HG03575 (cell line): ENCODE measurements around the gene GLYR1.
"Not testable (repeated sequence)": the region's sequence is repeated elsewhere in the genome, so short reads cannot be mapped to it uniquely, and the experiment has no call there.

Experiments used
- ATAC-seq: cut with Tn5 transposase; IDR thresholded peaks from one replicate; pipeline ENCODE4 v1.9.1; 2021; ENCODE audit not compliant: unreplicated experiment, insufficient number of reproducible peaks, low FRiP score; ENCODE audit errors: extremely low read depth

GLYR1 gene

DNA sequence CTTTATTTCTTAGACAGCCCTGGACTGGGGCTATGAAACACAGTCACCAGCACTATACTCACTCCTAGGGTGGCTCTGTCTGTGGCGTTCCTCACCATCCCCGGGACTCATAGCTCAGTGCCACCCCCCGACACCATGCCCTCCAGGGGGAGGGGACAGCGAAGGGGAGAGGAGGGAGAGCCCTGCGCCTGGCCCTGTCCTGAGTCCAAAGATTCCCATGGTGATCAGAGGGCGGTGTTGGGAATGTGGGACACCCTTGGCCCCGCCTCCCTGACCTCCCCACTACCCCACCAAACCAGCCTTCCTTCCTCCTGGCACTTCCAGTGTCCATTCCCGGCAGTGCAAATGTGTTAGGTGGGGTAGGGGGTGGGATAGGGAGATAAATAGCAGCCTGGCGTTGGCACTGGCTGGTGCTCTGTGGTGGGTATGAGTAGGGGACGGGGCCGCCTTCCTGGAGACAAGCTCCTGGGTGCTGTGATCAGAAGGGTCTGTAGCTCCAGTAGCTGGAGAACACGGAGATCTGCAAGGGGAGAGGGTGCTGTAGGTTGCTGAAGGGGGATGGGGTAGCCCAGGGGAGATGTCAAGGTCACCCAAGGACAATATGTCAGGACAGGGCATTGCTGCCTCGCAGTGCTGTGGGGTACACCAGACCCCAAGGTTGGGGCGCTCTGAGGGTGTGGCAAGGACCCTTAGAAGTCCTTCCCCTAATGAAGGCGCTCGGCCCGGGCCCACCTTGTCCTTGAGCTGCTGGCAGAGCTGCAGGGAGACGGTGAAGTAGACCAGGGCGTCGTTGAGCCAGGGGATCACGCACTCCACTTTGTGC lies 49.9 kb downstream of the GLYR1 start:
- ATAC-seq: no peak

DNA sequence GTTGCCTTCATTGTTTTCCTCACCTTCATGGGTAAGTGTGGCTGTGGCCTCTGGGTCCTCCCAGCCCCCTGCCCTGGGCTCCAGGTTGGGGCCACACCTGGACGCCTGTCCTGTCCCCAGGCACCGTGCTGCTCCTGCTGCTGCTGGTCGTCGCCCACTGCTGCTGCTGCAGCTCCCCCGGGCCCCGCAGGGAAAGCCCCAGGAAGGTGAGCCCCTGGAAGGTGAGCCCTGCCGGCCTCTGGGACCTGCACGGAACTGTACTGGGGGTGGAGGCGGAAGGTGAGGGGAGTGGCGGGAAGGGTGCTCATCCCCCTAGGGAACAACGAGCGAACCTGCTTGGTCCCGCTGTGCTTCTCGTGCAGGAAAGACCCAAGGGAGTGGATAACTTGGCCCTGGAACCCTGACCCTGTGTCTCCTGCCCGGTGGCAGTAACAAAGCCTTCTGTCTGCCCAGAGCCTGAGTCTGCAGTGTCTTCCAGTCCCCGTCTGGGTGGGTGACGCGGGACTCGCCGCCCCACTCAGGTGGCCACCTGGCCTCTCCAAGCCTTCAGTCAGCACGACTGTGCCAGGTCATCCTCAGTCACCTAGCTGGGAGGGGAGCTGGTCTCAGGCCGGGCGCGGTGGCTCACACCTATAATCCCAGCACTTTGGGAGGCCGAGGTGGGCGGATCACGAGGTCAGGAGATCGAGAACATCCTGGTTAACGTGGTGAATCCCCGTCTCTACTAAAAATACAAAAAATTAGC lies 51.1 kb downstream of the GLYR1 start:
- ATAC-seq: no peak

DNA sequence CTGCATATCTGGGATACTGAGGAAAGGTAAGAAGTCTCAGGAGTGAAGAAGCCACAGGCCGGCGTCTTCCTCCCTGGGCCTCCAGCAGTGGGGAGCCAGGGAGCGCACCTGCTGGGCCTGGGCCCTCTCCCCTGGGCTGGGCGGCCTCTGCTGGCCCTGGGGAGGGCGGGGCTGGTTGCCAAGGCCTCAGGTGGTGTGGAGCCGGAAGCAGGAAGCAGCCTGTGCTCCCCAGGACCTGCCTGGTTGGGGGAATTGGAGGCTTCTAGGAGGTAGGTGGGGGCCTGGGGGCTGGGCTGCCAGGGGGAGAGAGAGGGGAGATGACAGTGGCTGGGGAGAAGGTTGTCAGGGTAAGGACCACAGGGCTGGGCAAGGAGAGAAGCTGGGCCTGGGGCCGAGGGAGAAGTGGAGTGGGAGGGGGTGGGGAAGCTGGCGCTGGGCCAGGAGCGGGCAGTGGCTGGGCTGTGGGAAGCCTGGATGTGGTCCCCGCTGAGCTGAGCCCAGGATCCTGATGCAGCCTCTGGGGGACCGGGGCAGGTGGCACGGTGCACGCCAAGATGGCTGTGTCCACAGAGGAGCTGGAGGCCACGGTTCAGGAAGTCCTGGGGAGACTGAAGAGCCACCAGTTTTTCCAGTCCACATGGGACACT lies 51.8 kb downstream of the GLYR1 start, which contains the start of gene SMIM22:
Gene SMIM22 (plus strand): TSS at position 189 of the 647 bp plus-strand sequence. CDS start 366 bp downstream, at position 555.
- ATAC-seq: no peak

DNA sequence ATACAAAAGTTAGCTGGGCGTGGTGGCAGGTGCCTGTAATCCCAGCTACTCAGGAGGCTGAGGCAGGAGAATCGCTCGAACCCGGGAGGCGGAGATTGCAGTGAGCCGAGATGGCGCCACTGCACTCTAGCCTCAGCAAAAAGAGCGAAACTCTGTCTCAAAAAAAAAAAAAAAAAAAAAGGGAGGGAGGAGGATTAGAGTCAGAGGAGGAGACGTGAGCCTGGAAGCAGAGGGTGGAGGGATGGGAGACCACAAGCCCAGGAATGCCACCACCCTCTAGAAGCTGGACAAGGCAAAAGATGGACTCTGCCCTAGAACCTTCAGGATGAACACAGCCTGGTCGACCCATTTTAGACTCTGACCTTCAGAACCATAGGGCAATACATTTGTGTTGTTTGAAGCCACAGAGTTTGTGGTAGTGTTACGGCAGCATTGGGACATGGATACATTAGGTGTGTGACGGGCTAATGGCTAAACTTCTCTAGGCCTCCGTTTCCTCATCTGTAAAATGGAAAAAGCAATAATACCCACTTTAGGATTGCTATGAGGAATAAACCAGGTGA lies 54.1 kb downstream of the GLYR1 start:
- no peak for ATAC-seq

DNA sequence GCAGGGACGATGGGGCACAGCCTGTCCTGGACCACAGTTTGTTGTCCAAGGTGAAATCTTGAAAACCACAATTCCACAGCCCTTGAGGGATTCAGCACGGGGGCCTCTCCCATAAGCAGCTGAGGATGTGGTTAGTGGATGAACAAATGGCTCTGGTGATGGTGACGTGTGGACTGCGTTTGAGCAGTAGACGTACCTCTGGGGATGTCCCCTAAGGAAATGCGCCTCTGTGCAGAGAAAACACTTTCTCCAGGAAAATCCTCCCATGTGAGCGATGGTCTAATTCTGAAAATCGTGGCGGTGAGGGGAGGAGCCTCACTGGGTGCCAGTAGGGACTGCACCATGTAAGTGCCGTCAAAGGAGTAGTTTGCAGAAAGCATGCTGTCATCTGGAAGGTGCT lies 56.2 kb downstream of the GLYR1 start:
- no peak for ATAC-seq

DNA sequence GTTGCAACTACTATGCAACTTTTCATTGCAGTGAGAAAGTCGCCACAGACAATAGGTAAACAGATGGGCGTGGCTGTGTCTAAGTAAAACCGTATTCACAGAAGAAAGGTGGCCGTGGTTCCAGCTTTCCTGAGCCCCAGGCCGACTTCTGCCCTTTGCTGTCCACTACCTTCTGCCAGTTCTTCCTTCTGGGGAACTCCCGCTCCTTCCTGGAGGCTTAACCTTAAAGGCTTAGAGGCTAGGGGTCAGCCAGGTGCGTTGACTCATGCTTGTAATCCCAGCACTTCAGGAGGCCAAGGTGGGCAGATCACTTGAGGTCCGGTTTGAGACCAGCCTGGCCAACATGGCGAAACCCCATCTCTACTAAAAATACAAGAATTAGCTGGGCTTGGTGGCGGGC lies 56.8 kb downstream of the GLYR1 start:
- ATAC-seq: no peak

DNA sequence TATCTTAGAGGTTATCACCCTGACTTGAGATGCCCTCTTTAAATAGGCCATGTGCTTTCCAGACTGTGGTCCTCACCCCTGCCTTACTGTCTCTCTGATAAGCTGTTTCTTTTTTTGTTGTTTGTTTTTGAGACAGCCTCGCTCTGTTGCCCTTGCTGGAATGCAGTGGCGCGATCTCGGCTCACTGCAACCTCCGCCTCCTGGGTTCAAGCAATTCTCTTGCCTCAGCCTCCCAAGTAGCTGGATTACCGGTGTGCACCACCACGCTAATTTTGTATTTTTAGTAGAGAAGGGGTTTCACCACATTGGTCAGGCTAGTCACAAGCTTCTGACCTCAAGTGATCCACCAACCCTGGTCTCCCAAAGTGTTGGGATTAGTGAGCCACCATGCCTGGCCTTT lies 58.2 kb downstream of the GLYR1 start:
- ATAC-seq: no peak

DNA sequence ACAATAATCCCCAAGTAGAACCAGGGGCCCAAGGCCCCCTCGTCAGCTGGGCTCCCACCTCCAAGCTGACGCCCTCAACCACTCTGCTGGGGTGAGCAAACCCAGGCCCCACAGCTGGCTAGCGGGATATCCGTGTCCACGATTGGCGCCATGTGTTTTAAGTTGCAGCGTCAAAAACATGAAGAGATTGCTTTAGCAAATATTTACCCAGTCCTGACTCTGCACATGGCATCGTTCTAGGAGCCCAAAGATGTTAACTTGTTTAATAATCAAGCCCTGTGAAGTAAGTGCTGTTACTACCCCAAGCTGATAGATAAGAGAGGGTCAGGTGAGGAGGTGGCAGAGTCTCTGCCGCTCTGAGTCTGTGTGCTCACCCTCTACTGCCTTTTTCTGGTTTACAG lies 58.6 kb downstream of the GLYR1 start:
- no peak for ATAC-seq

DNA sequence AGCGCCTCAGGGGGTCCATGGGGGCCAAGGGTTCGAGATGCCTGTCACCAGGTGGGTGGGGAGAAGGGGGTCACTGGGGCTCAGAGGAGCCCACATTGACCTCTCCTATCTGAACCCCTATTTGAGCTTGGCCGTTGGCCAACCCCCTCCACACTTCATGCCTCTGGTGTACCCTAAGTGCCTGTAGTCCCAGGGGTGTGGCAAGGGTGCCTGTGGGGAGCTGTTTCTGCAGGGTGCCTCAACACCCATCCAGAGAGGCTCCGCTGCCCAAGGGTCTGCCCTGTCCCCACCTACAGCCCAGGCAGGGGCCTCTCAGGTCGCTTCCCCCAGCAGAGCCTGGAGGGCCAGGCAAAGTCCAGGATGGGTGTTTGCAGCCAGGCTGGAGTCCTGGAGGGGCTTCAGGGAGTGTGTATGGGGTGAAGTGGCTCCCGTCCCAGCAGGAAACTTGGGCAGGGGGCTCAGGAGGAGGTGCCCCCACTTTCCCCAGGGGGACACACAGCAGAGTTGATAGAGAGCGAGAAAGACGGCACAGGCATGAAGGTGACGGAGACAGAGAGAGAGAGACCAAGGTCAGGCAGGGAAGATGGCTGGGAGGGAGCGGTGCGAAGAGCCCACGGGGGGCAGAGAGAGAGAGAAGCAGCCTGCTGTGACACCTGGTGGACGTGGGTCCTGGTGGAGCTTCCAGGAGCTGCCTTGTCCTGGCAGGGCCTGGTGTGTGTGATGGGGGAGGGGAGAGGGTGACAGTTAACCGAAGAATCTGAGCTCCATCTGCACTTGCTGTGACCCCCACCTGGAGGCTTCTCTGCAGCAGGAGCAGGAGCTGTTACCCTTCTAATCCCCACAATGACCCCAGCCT lies 59.2 kb downstream of the GLYR1 start, which contains the start of gene SEPTIN12:
Gene SEPTIN12 (minus strand): TSS at position 719 of the 856 bp plus-strand sequence. CDS start 700 bp downstream, at position 19.
- no peak for ATAC-seq

DNA sequence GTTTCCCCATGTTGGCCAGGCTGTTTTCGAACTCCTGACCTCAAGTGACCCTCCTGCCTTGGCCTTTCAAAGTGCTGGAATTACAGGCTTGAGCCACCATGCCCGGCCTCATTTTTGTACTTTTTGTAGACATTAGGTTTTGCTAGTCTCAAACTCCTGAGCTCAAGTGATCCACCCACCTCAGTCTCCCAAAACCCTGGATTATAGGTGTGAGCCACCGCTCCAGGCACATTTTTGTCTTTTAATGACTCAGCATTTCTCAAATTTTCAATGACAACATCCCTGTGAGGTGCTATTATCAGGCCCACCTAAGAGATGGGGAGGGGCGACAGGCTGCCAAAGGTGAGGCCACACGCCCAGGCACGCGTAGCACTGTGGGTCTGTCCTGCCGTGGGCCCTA lies 60.0 kb downstream of the GLYR1 start:
- ATAC-seq: no peak

DNA sequence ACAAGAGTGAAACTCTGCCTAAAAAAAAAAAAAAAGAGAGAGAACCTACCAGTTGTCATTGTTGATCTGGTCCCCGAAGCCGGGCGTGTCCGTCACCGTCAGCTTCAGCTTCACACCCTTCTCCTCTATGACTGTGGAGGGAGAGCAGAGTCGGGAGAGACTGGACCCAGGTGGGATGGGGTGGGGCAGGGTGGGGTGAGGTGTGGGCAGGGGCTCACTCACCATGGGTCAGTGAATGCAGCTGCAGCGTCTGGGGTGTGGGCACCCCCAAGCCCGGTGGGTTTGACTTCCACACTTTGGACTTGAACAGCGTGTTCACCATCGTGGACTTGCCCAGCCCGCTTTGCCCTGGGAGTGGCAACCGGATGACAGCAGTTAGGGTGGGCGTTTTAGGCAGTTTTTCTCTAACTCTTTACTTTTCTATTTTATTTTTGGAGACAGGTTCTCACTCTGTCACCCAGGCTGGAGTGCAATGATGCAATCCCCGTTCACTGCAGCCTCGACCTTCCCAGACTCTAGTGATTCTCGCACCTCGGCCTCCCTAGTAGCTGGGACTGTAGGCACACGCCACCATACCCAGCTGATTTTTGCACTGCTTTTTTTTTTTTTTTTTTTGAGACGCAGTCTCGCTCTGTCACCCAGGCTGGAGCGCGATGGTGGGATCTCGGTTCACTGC lies 61.2 kb downstream of the GLYR1 start:
- ATAC-seq: no peak

DNA sequence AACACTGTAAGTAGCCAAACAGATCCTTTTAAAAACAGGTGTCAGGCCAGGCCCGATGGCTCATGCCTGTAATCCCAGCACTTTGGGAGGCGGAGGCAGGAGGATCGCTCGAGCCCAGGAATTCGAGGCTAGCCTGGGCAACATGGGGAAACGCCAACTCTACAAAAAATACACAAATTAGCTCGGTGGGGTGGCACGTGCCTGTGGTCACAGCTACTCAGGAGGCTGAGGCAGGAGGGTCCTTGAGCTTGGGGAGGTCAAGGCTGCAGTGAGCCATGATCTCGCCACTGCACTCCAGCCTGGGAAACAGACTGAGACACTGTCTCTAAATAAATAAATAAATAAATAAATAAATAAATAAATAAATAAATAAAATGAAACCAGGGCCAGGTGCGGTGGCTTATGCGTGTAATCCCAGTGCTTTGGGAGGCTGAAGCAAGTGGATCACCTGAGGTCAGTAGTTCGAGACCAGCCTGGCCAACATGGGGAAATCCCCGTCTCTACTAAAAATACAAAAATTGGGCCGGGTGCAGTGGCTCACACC lies 62.6 kb downstream of the GLYR1 start:
- not testable (repeated sequence) for ATAC-seq

DNA sequence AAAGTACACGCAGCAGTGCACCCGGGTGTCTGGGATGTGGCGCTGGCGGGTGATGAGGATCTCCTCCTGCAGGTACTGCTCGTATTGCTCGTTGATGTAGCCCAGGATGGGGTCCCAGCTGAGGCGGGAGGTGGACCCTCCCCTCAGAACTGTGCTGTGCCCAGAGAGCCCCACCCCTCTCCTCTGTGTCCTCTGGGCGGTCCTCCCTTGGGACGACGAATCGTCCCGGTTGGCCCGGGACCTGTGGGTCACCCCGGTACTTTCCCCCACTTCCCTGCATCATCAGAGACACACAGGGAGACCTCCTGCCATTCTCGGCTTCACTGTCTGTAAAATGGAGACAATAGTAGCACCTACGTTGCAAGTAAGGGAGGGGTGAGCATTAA lies 63.1 kb downstream of the GLYR1 start:
- ATAC-seq: no peak

DNA sequence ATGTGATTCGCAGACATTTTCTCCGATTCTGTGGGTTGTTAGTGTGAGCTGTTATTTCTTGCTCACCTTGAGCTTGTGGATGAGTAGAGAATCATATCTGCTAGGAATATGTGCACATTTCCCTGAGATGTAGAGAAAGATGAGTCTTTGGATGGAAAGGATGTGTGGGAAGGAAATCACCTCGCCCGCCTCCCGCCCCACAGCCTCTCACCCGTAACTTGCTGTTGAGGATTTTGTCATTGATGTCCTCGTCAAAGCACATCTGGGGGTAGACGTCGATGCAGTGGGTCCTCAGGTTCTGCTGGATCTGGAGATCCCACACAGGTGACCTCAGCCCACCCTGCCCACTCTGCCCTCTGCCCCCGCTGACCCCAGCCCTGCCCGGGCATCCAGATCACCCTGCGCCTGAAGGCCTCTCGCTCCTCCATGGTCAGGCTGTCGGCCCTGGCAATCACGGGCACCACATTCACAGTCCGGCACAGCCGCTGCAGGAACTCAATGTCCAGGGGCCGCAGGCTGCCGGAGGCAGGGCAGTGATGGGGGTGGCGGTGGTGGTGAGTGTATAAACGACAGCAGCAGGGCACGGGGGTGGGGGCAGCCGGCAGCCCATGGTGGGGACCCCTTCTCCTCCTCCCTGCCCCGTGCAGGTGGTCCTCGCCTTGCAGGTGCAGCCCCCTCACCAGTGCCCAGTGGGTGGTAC lies 63.7 kb downstream of the GLYR1 start:
- ATAC-seq: no peak

DNA sequence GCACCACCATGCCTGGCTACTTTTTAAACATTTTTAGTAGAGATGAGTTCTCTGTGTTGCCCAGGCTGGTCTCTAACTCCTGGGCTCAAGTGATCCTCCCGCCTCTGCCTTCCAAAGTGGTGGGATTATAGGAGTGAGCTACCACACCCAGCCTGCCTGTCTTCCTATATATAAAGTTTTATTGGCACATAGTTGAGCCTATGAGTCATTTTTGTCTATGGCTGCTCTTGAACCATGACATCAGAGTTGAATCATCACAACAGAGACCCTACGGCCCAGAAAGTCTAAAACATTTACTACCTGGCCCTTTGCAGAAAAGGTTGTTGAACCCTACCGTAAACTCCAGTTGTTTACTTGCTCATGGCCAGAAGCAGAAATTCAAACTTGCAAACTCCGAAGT lies 66.9 kb downstream of the GLYR1 start:
- ATAC-seq: no peak

DNA sequence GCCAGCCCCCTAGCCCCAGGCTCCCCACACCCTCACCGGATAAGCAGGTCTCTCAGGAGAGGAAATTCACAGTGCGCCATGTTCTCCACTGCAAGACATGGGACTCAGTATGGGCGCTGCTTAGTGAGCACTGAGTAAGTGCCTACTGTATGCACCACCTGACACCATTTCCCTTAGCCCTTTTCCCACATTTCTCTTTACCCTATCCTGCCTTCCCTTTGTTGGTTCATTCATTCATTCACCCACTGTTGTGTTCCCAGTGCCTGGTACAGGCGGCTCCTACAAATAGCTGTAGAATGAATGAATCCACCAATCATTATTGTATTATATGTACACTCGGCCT lies 69.1 kb downstream of the GLYR1 start:
- ATAC-seq: no peak

DNA sequence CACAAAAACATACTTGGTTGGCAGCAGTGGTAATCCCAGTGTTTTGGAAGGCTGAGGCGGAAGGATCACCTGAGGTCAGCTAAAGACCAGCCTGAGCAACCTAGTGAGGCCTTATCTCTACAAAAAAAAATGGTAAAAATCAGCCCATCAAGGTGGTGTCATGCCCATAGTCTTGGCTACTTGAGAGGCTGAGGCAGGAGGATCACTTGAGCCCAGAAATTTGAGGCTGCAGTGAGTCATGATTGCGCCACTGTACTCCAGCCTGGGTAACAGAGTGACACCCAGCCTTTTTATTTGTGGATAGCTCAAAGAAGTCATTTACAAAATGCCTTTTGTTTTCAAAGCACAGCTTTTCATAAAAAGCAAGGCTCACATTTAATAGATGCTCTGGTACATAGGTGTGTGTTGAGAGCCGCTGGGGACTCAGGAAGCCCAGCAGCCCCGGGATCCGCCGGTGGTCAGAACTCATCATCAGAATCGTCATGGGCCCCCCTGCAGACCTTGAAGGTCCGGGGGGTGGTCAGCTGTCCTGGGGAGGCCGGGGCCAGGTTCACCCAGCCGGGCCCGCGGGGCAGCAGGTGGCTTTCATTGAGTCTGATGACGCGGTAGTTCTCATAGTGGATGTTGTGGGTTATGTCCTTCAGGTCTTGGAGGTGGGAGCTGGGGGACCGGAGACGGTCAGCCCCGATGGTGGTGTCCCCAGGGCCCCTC lies 69.6 kb downstream of the GLYR1 start:
- ATAC-seq: no peak
